Neural cell (in vitro differentiated cells): Measurements from ENCODE around the gene EIF5A. TPM values are rescaled to one million over a fixed set of nuclear protein-coding genes. Genes with fewer than 3 reads are reported as not detected.

Source experiments
- H2AFZ ChIP-seq: fragments of 200-600, 300-800 bp; sonication (generic), shearing (Covaris generic); 2 replicates; pipeline ENCODE4 v1.6.0; 2014; ENCODE audit warnings: low read depth, mild to moderate bottlenecking, antibody characterized with exemption, low read length, moderate library complexity
- H3F3A ChIP-seq: fragments of 200-600 bp; shearing (Covaris generic); 2 replicates; pipeline ENCODE4 v1.6.1; 2016; ENCODE audit warnings: mild to moderate bottlenecking, moderate library complexity, mixed read lengths, antibody characterized with exemption, low read length; ENCODE audit not compliant: insufficient read depth, poor library complexity, severe bottlenecking
- H3K27ac ChIP-seq: fragments of 200-600, 300-800 bp; sonication (generic), shearing (Covaris generic); 2 replicates; pipeline ENCODE4 v1.5.1; 2014; ENCODE audit warnings: mild to moderate bottlenecking, low read length, moderate library complexity
- H3K27me3 ChIP-seq: fragments of 300-800, 200-600 bp; sonication (generic), shearing (Covaris generic); 2 replicates; pipeline ENCODE4 v1.6.0; 2014; ENCODE audit warnings: mild to moderate bottlenecking, low read depth, low read length, moderate library complexity; ENCODE audit not compliant: insufficient read depth
- H3K36me3 ChIP-seq: fragments of 300-800, 200-600 bp; sonication (generic), shearing (Covaris generic); 2 replicates; pipeline ENCODE4 v1.5.1; 2014; ENCODE audit warnings: mild to moderate bottlenecking, antibody characterized with exemption, low read length, moderate library complexity; ENCODE audit not compliant: insufficient read depth
- H3K4me2 ChIP-seq: fragments of 300-800, 200-600 bp; sonication (generic), shearing (Covaris generic); 2 replicates; pipeline ENCODE4 v1.6.0; 2014; ENCODE audit warnings: mild to moderate bottlenecking, low read length
- H3K4me3 ChIP-seq: fragments of 300-800, 200-600 bp; sonication (generic), shearing (Covaris generic); 2 replicates; pipeline ENCODE4 v1.5.1; 2014; ENCODE audit warnings: mild to moderate bottlenecking, low read length, moderate library complexity
- H3K79me2 ChIP-seq: fragments of 200-600 bp; shearing (Covaris generic); replicated peaks from 2 replicates; pipeline ENCODE4 v1.6.0; 2014; ENCODE audit warnings: mild to moderate bottlenecking, low read length, moderate library complexity; ENCODE audit not compliant: insufficient read depth
- H3K9ac ChIP-seq: fragments of 300-800, 200-600 bp; sonication (generic), shearing (Covaris generic); 2 replicates; pipeline ENCODE4 v1.6.1; 2016; ENCODE audit warnings: mild to moderate bottlenecking, low read length, mixed read lengths
- H3K9me2 ChIP-seq: fragments of 200-600 bp; shearing (Covaris generic); 2 replicates; pipeline ENCODE4 v1.6.1; 2016; ENCODE audit warnings: mild to moderate bottlenecking, low read length, mixed read lengths; ENCODE audit not compliant: insufficient read depth
- H3K9me3 ChIP-seq: fragments of 200-600, 300-800 bp; sonication (generic), shearing (Covaris generic); 2 replicates; pipeline ENCODE4 v1.6.1; 2016; ENCODE audit warnings: mild to moderate bottlenecking, mixed run types, low read length, moderate library complexity, mixed read lengths
- H4K20me1 ChIP-seq: fragments of 200-600 bp; shearing (Covaris generic); 2 replicates; pipeline ENCODE4 v1.6.1; 2016; ENCODE audit warnings: mild to moderate bottlenecking, mixed run types; ENCODE audit not compliant: insufficient read depth
- CTCF ChIP-seq: fragments of 450-650 bp; IDR thresholded peaks from 2 replicates; pipeline ENCODE4 v1.5.1; 2014; ENCODE audit warnings: antibody characterized with exemption, mild to moderate bottlenecking, moderate library complexity; ENCODE audit not compliant: poor library complexity, severe bottlenecking
- EP300 ChIP-seq: fragments of 450-650 bp; conservative IDR thresholded peaks from 2 replicates; pipeline ENCODE4 v1.6.1; 2014; ENCODE audit warnings: antibody characterized with exemption, mild to moderate bottlenecking, moderate library complexity; ENCODE audit not compliant: poor library complexity, severe bottlenecking
- EZH2 ChIP-seq: fragments of 200-600, 300-800 bp; shearing (Covaris generic), sonication (generic); IDR thresholded peaks from 2 replicates; pipeline ENCODE4 v1.6.1; 2014; ENCODE audit warnings: antibody characterized with exemption, low read length, borderline replicate concordance, mild to moderate bottlenecking; ENCODE audit not compliant: insufficient read depth, poor library complexity, severe bottlenecking
- MXI1 ChIP-seq: fragments of 450-650 bp; conservative IDR thresholded peaks from 2 replicates; pipeline ENCODE4 v1.6.1; 2014; ENCODE audit warnings: antibody characterized with exemption, mild to moderate bottlenecking; ENCODE audit not compliant: poor library complexity, severe bottlenecking
- POLR2AphosphoS5 ChIP-seq: IDR thresholded peaks from 2 replicates; pipeline ENCODE4 v1.6.1; 2012
- RAD21 ChIP-seq: fragments of 450-650 bp; conservative IDR thresholded peaks from 2 replicates; pipeline ENCODE4 v1.6.1; 2014; ENCODE audit warnings: antibody characterized with exemption, mild to moderate bottlenecking, moderate library complexity
- REST ChIP-seq: IDR thresholded peaks from 2 replicates; pipeline ENCODE4 v1.6.1; 2012; ENCODE audit warnings: borderline replicate concordance
- SMC3 ChIP-seq: fragments of 450-650 bp; conservative IDR thresholded peaks from 2 replicates; pipeline ENCODE4 v1.6.1; 2014; ENCODE audit warnings: antibody characterized with exemption, mild to moderate bottlenecking, moderate library complexity; ENCODE audit not compliant: poor library complexity
- TAF1 ChIP-seq: IDR thresholded peaks from 2 replicates; pipeline ENCODE4 v1.6.1; 2012; ENCODE audit warnings: low read depth
- polyA plus RNA-seq: library from polyadenylated mRNA; depleted of rRNA; stranded (reverse); fragments of >200 nt; gene quantifications from 2 replicates; pipeline ENCODE4 v1.2.3, GENCODE V29; 2014

Gene EIF5A
- polyA plus RNA-seq, 1 donor from 2014 or later, result 164 TPM

GRCh38 chr17:7296189-7296861, 11.1 kb upstream of the EIF5A start:
- Histone ChIP-seq H3K9me3 (no peaks in the 10 kb centered on the region), H4K20me1 (no peaks in the 10 kb centered on the region), H3K9me2 (no peaks in the 10 kb centered on the region), H3K4me3 (peak overlapping the region; percentile 55), H3K4me2 (no peak overlapping the region), H3K27ac (no peak overlapping the region), H3K36me3 (no peaks in the 10 kb centered on the region), H3K9ac (no peak overlapping the region), H3K27me3 (peaks cover 49% of the 10 kb centered on the region), H2AFZ (no peak overlapping the region), H3F3A (no peaks in the 10 kb centered on the region), H3K79me2 (no peaks in the 10 kb centered on the region)
- TF ChIP-seq RAD21 (peak; percentile 88), TAF1 (no peak), SMC3 (peak; percentile 94), CTCF (peak; percentile 93), EP300 (no peak), MXI1 (peak; percentile 92), EZH2 (no peak)

- peaks cover 12% of the 10 kb centered on the region for H3K79me2 ChIP-seq
- no peaks in the 10 kb centered on the region for H3K9me2 ChIP-seq
- no peaks in the 10 kb centered on the region for H3K36me3 ChIP-seq
- no peak overlapping the region for H3K9ac ChIP-seq
- H3K9me3 ChIP-seq, result no peaks in the 10 kb centered on the region
- H4K20me1 ChIP-seq, result peaks cover 8% of the 10 kb centered on the region
- H3K4me2 ChIP-seq, result no peak overlapping the region
- no peaks in the 10 kb centered on the region for H3K27me3 ChIP-seq
- TF ChIP-seq MXI1, result no peak
- TF ChIP-seq RAD21, result no peak
- no peak for TF ChIP-seq CTCF
- no peak for TF ChIP-seq REST
- TF ChIP-seq POLR2AphosphoS5, result no peak
- TF ChIP-seq EZH2, result no peak
- TF ChIP-seq SMC3, result no peak
- TF ChIP-seq TAF1, result no peak
- no peak for TF ChIP-seq EP300
- H3F3A ChIP-seq, result no peaks in the 10 kb centered on the region
- no peak overlapping the region for H3K27ac ChIP-seq
- H2AFZ ChIP-seq, result no peak overlapping the region
- H3K4me3 ChIP-seq, result no peak overlapping the region
Observed at GRCh38 chr17:7304179-7304578, 3.2 kb upstream of the EIF5A start.
